WERI-Rb-1 (cell line): ENCODE data around the gene HOXD3.

Experiments
- DNase-seq: peaks from one replicate; pipeline ENCODE4 v3.0.0-alpha.2; 2020
- H3K27ac ChIP-seq: fragments of 250-450 bp; sonication (Bioruptor Pico); 2 replicates; pipeline ENCODE4 v1.5.1; 2020; ENCODE audit warnings: mild to moderate bottlenecking, moderate library complexity
- H3K27me3 ChIP-seq: fragments of 250-450 bp; sonication (Bioruptor Pico); 2 replicates; pipeline ENCODE4 v1.5.1; 2021; ENCODE audit warnings: mild to moderate bottlenecking, low read depth, moderate library complexity; ENCODE audit not compliant: insufficient read depth, severe bottlenecking
- H3K36me3 ChIP-seq: fragments of 250-450 bp; sonication (Bioruptor Pico); 2 replicates; pipeline ENCODE4 v1.5.1; 2020; ENCODE audit warnings: mild to moderate bottlenecking, moderate library complexity
- H3K4me3 ChIP-seq: 2 replicates; pipeline ENCODE4 v1.5.1; 2011; ENCODE audit warnings: low read depth, mild to moderate bottlenecking, control low read depth, low read length
- H3K9me3 ChIP-seq: fragments of 250-450 bp; sonication (Bioruptor Pico); 2 replicates; pipeline ENCODE4 v1.5.1; 2021; ENCODE audit warnings: mild to moderate bottlenecking, moderate library complexity; ENCODE audit not compliant: severe bottlenecking
- TF ChIP-seq, protein P1 (sequence below): IDR thresholded peaks from 2 replicates; pipeline ENCODE4 v1.5.1; 2011; ENCODE audit warnings: low read depth, mild to moderate bottlenecking, control low read depth, inconsistent platforms, low read length

HOXD3 gene

DNA sequence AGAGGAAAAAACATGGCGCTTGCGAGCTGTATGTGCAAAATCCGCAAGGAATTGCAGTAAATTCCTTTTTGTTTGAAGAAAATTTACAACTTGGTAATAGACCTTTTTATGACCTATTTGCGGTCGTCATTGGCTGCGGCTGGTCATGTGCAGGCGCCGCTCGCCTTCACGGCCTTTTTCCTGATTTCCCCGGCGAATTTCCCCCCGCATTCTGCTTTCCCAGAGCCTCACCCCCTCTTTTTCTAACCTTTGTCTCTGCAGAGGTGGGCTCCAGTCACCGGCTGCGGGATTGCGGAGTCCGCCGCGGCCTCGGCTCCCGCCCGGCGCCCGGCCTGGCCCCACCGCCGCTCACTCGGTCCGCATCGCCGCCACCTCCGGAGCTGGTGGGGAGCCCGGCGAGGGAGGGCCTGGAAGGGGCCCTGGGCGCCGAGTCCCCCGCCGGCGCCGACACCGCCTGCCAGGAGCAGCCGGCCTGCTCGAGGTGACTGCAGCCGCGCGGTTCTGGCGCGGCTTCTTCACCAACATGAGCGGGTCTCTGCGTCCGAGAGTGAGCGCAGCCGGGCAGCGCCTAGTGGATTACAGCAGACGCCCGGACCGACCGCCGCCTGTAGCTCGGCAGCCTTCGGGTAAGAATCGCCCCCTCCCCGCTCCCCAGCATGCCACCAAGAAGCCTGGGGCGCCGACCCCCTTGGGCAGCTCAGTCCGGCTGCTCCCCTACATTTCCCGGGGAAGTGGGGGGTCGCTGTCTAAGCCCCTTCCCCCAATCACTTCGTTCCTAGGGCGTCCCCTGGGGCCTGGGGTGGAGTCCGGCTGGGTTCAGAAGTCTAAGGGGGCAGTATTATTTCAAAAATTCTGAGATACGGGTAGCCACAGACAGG, 20.5 kb upstream of the HOXD3 start:
- peak; percentile 36 for DNase-seq
- Histone ChIP-seq H3K27me3 (peaks cover 98% of the 10 kb centered on the region), H3K27ac (no peak overlapping the region), H3K36me3 (no peaks in the 10 kb centered on the region), H3K4me3 (peak overlapping the region; percentile 26), H3K9me3 (no peaks in the 10 kb centered on the region)
- TF ChIP-seq, protein P1, sequence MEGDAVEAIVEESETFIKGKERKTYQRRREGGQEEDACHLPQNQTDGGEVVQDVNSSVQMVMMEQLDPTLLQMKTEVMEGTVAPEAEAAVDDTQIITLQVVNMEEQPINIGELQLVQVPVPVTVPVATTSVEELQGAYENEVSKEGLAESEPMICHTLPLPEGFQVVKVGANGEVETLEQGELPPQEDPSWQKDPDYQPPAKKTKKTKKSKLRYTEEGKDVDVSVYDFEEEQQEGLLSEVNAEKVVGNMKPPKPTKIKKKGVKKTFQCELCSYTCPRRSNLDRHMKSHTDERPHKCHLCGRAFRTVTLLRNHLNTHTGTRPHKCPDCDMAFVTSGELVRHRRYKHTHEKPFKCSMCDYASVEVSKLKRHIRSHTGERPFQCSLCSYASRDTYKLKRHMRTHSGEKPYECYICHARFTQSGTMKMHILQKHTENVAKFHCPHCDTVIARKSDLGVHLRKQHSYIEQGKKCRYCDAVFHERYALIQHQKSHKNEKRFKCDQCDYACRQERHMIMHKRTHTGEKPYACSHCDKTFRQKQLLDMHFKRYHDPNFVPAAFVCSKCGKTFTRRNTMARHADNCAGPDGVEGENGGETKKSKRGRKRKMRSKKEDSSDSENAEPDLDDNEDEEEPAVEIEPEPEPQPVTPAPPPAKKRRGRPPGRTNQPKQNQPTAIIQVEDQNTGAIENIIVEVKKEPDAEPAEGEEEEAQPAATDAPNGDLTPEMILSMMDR = no peak

- DNase-seq = no peak
- TF ChIP-seq, protein P1 = no peak
- H3K27me3 ChIP-seq = peaks cover 98% of the 10 kb centered on the region
- H3K36me3 ChIP-seq = no peaks in the 10 kb centered on the region
- H3K27ac ChIP-seq = no peak overlapping the region
- H3K9me3 ChIP-seq = no peaks in the 10 kb centered on the region
- H3K4me3 ChIP-seq = no peak overlapping the region
These were observed 19.9 kb upstream of the HOXD3 start for GRCh38 chr2:176137252-176137580.

- DNase-seq = no peak
- TF ChIP-seq, protein P1 = no peak
- Histone ChIP-seq H3K4me3 (no peak overlapping the region), H3K36me3 (no peaks in the 10 kb centered on the region), H3K27ac (no peak overlapping the region), H3K9me3 (no peaks in the 10 kb centered on the region), H3K27me3 (peaks cover 98% of the 10 kb centered on the region)
These were observed 19.2 kb upstream of the HOXD3 start for GRCh38 chr2:176137906-176138305.

GRCh38 chr2:176138526-176138922, 18.6 kb upstream of the HOXD3 start:
- Histone ChIP-seq H3K36me3 (no peaks in the 10 kb centered on the region), H3K9me3 (no peaks in the 10 kb centered on the region), H3K27me3 (peaks cover 98% of the 10 kb centered on the region), H3K27ac (no peak overlapping the region), H3K4me3 (no peak overlapping the region)
- DNase-seq = no peak
- TF ChIP-seq, protein P1 = no peak

- H3K36me3 ChIP-seq = no peaks in the 10 kb centered on the region
- H3K4me3 ChIP-seq = no peak overlapping the region
- H3K9me3 ChIP-seq = no peaks in the 10 kb centered on the region
- DNase-seq = no peak
- H3K27me3 ChIP-seq = peaks cover 98% of the 10 kb centered on the region
- TF ChIP-seq, protein P1 = no peak
- no peak overlapping the region for H3K27ac ChIP-seq
These were observed 18.0 kb upstream of the HOXD3 start for GRCh38 chr2:176138923-176139660.
